ENCODE measurements around the gene PCP4. TPM values are rescaled to one million over a fixed set of nuclear protein-coding genes. Genes with fewer than 3 reads are reported as not detected.
"Not testable (repeated sequence)": the region's sequence is repeated elsewhere in the genome, so short reads cannot be mapped to it uniquely, and the experiment has no call there.

PCP4 gene
- total and polyA plus RNA-seq, 4 donors: 0.20 TPM; not detected in 3

GRCh38 chr21:39891111-39891510 lies 23.9 kb downstream of the PCP4 start:
- no peak for DNase-seq (ENCODE audit: low spot score)
- Histone ChIP-seq H3K27me3 (ENCODE audit: control insufficient read depth in 4 of 4, insufficient read depth in 4 of 4, low read length in 3 of 4) (peaks cover 0 to 4% (median 1%) of the 10 kb centered on the region in 4 donors), H3K4me3 (ENCODE audit: low read depth in 1 of 3, low read length in 3 of 3) (no peak overlapping the region), H3K27ac (ENCODE audit: low read depth in 1 of 2, low read length in 2 of 2) (no peak overlapping the region), H3K9me3 (ENCODE audit: control insufficient read depth in 4 of 4, low read length in 3 of 4) (no peaks in the 10 kb centered on the region), H3K36me3 (ENCODE audit: control insufficient read depth in 4 of 4, insufficient read depth in 3 of 4, low read depth in 1 of 4, low read length in 3 of 4) (no peaks in the 10 kb centered on the region), H3K4me1 (ENCODE audit: control insufficient read depth in 4 of 4, insufficient read depth in 4 of 4, low read length in 3 of 4) (no peaks in the 10 kb centered on the region), H3K9ac (ENCODE audit: low read depth in 1 of 2, low read length in 2 of 2) (no peak overlapping the region)
- whole genome bisulfite sequencing: 82% methylated on average over 5 of the region's 5 CpGs
- no peak for TF ChIP-seq CTCF (IDR thresholded peaks at IDR 0.05; ENCODE audit: low read depth, low read length, missing input control)
- TF ChIP-seq JUND (IDR thresholded peaks at IDR 0.05): no peak
- TF ChIP-seq FOXA1 (IDR thresholded peaks at IDR 0.05): no peak
- TF ChIP-seq RXRA (IDR thresholded peaks at IDR 0.05): no peak
- no peak for TF ChIP-seq FOXA2 (IDR thresholded peaks at IDR 0.05)
- TF ChIP-seq, protein P1, sequence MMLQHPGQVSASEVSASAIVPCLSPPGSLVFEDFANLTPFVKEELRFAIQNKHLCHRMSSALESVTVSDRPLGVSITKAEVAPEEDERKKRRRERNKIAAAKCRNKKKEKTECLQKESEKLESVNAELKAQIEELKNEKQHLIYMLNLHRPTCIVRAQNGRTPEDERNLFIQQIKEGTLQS (IDR thresholded peaks at IDR 0.05): no peak
- TF ChIP-seq TAF1 (conservative IDR thresholded peaks at IDR 0.05): no peak
- no peak for TF ChIP-seq MAX (IDR thresholded peaks at IDR 0.05)
- no peak for TF ChIP-seq EGR1 (IDR thresholded peaks at IDR 0.05; ENCODE audit: low read depth in 2 of 2)
- TF ChIP-seq GABPA (IDR thresholded peaks at IDR 0.05 in 1 of 2, conservative IDR thresholded peaks at IDR 0.05 in 1 of 2): no peak
- TF ChIP-seq NR2F2 (IDR thresholded peaks at IDR 0.05): no peak
- no peak for TF ChIP-seq SP1 (IDR thresholded peaks at IDR 0.05)
- TF ChIP-seq HNF4G (IDR thresholded peaks at IDR 0.05): no peak
- TF ChIP-seq, protein P2, sequence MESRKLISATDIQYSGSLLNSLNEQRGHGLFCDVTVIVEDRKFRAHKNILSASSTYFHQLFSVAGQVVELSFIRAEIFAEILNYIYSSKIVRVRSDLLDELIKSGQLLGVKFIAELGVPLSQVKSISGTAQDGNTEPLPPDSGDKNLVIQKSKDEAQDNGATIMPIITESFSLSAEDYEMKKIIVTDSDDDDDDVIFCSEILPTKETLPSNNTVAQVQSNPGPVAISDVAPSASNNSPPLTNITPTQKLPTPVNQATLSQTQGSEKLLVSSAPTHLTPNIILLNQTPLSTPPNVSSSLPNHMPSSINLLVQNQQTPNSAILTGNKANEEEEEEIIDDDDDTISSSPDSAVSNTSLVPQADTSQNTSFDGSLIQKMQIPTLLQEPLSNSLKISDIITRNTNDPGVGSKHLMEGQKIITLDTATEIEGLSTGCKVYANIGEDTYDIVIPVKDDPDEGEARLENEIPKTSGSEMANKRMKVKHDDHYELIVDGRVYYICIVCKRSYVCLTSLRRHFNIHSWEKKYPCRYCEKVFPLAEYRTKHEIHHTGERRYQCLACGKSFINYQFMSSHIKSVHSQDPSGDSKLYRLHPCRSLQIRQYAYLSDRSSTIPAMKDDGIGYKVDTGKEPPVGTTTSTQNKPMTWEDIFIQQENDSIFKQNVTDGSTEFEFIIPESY (IDR thresholded peaks at IDR 0.05): no peak
- no peak for TF ChIP-seq HNF4A (conservative IDR thresholded peaks at IDR 0.05)
- no peak for TF ChIP-seq REST (IDR thresholded peaks at IDR 0.05)
- TF ChIP-seq RAD21 (IDR thresholded peaks at IDR 0.05): no peak
- TF ChIP-seq YY1 (IDR thresholded peaks at IDR 0.05): no peak

DNA sequence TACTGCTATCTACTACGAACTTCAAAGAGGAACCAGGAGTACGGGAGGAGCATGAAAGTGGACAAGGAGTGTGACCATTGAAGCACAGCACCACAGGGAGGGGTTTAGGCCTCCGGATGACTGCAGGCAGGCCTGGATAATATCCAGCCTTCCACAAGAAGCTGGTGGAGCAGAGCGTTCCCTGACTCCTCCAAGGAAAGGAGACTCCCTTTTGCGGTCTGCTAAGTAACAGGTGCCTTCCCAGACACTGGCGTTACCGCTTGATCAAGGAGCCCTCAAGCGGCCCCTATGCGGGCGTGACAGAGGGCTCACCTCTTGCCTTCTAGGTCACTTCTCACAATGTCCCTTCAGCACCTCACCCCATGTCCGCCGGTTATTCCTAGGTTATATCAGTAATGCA lies 24.6 kb downstream of the PCP4 start:
- not testable (repeated sequence) for H3K27ac ChIP-seq (ENCODE audit: low read depth in 1 of 2, low read length in 2 of 2); H3K36me3 ChIP-seq (ENCODE audit: control insufficient read depth in 4 of 4, insufficient read depth in 3 of 4, low read depth in 1 of 4, low read length in 3 of 4); H3K27me3 ChIP-seq (ENCODE audit: control insufficient read depth in 4 of 4, insufficient read depth in 4 of 4, low read length in 3 of 4); H3K4me1 ChIP-seq (ENCODE audit: control insufficient read depth in 4 of 4, insufficient read depth in 4 of 4, low read length in 3 of 4); DNase-seq (ENCODE audit: low spot score); H3K9me3 ChIP-seq (ENCODE audit: control insufficient read depth in 4 of 4, low read length in 3 of 4); H3K4me3 ChIP-seq (ENCODE audit: low read depth in 1 of 3, low read length in 3 of 3); H3K9ac ChIP-seq (ENCODE audit: low read depth in 1 of 2, low read length in 2 of 2)
- 85% methylated on average over 12 of the region's 12 CpGs for WGBS
